ENCODE measurements around the gene ADCY4.
"Not testable (repeated sequence)": the region's sequence is repeated elsewhere in the genome, so short reads cannot be mapped to it uniquely, and the experiment has no call there.

The ADCY4 gene

GRCh38 chr14:24334431-24335291 lies at the start of gene ADCY4:
Gene ADCY4 (minus strand): TSS chr14:24335071. CDS start chr14:24334652, 419 bp downstream.
- no peak for DNase-seq

DNA sequence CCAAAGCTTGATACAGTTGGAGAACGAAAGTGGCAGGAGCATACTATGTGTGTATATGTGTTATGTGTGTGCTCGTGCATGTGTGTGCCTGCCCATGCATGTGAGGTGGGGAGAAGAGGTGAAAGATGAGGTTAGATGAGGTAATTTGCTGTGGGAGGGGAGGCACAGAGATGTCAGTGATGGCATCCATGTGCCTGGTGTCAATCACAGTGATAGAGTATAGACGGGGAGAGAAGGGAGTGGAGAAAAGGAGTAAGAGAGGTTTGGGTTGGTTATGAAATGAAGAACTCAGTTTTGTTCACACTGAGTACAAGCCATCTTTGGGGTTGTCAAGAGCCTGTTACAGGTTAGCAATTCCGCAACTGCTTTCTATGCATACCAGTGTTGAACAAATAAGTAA lies 49.3 kb upstream of the ADCY4 start:
- no peak for DNase-seq

- no peak for DNase-seq
Measured at GRCh38 chr14:24382064-24382371, 47.1 kb upstream of the ADCY4 start.

- DNase-seq: no peak
Measured at GRCh38 chr14:24381363-24382063, 46.6 kb upstream of the ADCY4 start.

GRCh38 chr14:24379907-24380730 lies 45.2 kb upstream of the ADCY4 start:
- no peak for DNase-seq

DNA sequence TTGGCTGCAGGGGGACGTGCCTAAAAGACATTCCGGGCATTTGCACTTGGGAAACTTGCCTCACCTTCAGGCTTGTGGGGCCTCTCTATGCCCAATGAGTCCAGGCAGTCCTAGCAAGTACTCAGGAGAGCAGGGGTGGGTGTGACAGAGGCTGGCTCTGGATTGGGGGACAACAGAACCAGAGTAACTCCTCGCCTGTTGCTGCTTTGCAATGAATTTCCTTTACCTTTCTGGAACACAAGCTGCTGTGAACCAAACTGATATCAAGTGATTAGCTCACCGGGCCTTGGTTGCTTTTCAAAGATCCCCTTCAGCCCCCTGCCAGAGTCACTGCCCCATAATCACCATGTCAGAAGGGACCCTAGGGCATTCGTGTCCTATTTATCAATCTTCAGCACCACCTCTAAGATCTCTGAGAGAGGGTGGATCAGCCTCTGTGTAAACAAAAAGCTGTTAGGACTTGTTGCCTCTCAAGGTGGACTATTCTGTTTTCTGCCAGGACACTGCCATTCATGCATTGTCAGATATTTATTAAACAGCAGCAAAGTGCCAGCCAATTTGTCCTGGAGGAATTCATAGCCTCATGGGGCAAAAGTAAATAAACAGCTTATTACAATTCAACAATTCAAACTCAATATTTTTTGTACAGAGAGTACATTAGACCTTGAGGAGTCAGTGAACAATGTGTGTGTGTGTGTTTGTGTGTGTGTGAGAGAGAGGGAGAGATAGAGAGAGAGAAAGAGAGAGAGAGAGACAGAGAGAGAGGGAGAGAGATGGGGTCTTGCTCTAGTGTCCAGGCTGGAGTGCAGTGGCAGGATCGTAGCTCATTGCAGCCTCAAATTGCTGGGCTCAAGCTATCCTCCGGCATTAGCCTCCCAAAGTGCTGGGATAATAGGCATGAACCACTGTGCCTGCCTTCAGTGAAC lies 44.4 kb upstream of the ADCY4 start:
- DNase-seq: no peak

GRCh38 chr14:24378327-24378726 lies 43.5 kb upstream of the ADCY4 start:
- DNase-seq: no peak

GRCh38 chr14:24377657-24378056 lies 42.8 kb upstream of the ADCY4 start:
- no peak for DNase-seq

- DNase-seq: no peak
Measured at GRCh38 chr14:24377126-24377525, 42.3 kb upstream of the ADCY4 start.

DNA sequence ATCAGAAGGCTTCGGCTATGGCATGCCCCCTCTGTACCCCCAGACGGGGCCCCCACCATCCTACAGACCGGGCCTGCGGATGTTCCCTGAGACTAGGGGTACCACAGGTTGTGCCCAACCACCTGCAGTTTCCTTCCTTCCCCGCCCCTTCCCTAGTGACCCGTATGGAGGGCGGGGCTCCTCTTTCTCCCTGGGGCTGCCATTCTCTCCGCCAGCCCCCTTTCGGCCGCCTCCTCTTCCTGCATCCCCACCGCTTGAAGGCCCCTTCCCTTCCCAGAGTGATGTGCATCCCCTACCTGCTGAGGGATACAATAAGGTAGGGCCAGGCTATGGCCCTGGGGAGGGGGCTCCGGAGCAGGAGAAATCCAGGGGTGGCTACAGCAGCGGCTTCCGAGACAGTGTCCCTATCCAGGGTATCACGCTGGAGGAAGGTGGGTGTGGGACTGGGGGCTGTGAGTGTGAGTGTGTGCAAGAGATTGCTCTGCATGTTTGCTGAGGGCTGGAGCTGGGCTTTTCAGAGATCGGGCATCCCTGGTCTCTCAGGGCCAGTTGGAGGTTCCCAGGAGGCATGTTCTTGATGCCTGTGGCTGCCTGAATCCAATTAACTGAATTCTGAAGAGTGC lies 41.7 kb upstream of the ADCY4 start:
- DNase-seq: no peak

DNA sequence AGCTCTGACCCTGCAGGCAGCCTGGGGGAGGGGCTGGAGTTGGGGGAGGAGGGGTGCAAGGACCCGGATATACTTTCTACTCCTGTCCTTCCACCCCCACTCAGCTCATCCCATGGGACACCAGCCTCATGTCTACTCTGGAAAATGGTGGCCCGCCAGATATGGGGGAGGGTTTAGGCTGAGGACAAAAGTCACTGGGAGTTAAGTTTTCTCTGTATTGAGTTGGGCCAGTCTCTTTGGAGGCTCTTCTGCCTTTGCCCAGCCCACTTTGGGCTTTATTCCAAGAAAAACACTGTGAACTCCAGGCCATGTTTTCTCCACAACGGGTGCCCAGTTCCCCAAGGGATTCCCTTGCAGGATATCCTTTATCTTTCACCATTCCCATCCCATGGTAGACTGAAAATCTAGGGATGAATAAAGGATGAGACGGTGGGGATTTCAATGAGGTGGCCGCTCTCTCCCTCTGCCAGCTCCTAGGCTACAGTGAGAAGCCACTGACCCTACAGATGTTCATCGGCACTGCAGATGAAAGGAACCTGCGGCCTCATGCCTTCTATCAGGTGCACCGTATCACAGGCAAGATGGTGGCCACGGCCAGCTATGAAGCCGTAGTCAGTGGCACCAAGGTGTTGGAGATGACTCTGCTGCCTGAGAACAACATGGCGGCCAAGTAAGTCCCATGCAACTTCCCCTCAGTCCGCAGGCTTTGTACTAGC lies 38.0 kb upstream of the ADCY4 start:
- DNase-seq: no peak

- DNase-seq: not testable (repeated sequence)
Measured at GRCh38 chr14:24371605-24372004, 36.7 kb upstream of the ADCY4 start.

GRCh38 chr14:24370748-24371147 lies 35.9 kb upstream of the ADCY4 start:
- no peak for DNase-seq

DNA sequence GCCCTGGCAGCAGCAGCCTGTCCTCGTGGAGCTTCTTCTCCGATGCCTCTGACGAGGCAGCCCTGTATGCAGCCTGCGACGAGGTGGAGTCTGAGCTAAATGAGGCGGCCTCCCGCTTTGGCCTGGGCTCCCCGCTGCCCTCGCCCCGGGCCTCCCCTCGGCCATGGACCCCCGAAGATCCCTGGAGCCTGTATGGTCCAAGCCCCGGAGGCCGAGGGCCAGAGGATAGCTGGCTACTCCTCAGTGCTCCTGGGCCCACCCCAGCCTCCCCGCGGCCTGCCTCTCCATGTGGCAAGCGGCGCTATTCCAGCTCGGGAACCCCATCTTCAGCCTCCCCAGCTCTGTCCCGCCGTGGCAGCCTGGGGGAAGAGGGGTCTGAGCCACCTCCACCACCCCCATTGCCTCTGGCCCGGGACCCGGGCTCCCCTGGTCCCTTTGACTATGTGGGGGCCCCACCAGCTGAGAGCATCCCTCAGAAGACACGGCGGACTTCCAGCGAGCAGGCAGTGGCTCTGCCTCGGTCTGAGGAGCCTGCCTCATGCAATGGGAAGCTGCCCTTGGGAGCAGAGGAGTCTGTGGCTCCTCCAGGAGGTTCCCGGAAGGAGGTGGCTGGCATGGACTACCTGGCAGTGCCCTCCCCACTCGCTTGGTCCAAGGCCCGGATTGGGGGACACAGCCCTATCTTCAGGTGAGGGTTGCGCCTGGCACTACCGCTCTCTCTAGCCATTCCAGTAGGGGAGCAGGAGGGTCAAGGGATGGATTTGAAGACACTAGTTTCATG lies 35.2 kb upstream of the ADCY4 start:
- DNase-seq: no peak

DNA sequence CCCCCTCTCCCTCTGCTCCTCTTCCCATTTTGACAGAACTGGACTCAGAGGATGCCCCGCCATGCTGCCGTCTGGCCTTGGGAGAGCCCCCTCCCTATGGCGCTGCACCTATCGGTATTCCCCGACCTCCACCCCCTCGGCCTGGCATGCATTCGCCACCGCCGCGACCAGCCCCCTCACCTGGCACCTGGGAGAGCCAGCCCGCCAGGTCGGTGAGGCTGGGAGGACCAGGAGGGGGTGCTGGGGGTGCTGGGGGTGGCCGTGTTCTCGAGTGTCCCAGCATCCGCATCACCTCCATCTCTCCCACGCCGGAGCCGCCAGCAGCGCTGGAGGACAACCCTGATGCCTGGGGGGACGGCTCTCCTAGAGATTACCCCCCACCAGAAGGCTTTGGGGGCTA lies 34.6 kb upstream of the ADCY4 start:
- no peak for DNase-seq

- no peak for DNase-seq
Measured at GRCh38 chr14:24368562-24369252, 33.8 kb upstream of the ADCY4 start.

DNA sequence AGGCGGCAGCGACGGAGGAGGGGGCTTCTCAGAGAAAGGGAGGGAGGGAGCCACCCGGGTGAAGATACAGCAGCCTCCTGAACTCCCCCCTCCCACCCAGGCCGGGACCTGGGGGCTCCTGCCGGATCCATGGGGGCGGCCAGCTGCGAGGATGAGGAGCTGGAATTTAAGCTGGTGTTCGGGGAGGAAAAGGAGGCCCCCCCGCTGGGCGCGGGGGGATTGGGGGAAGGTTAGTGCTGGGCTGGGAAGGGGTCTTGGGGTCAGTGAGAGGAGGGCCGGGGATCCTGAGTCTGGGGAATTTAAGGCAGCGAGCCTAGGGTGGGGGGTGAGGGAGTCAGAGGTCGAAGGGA lies 33.3 kb upstream of the ADCY4 start:
- no peak for DNase-seq

DNA sequence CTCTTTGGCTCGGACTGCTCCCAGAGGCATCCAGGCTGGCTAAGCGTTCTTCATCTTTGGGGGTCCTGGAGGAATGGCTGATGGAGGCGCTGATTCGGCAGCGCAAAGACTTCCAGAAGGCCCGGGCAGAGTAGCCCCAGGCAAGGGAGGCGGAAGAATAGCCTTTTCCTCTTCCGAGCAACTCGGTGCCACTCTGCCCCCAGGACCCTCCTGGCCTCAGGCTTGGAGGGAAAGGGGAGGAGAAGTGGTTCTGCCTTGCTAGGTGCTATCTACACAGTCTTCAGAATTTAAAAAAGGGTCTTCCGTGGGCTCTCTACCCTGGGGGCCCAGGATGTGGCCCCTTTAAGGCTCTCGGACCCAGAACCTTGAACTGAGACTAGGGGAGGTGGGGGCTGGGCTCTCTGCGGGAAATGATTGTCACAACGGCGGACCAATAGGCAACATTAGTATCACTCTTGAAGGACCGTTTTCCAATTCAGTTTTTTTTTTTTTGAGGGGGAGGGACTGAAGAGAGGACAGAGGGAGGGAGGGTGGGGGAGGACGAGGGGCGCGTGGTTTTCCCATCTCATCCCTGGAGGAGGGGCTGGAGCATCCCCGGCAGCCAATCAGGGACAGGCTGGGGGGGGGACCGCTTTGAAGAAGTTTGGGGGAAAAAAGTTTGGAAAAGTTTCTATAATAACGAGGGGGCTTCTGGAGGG lies 32.8 kb upstream of the ADCY4 start, which contains the start of gene NFATC4:
TSS of gene NFATC4 (plus strand) at position 671 of the 698 bp plus-strand sequence. CDS start 157 bp downstream, outside the sequence.
- no peak for DNase-seq
